NCI-H2081 treated with DMSO at 0.1 percent for 48 hours (cell line): ENCODE data around the gene KCNJ12.
"Not testable (repeated sequence)": the region's sequence is repeated elsewhere in the genome, so short reads cannot be mapped to it uniquely, and the experiment has no call there.

Experiments used
- DNase-seq: peaks from one replicate; lab custom pipeline; 2025; lab: John Stamatoyannopoulos, UW

Gene KCNJ12

DNA sequence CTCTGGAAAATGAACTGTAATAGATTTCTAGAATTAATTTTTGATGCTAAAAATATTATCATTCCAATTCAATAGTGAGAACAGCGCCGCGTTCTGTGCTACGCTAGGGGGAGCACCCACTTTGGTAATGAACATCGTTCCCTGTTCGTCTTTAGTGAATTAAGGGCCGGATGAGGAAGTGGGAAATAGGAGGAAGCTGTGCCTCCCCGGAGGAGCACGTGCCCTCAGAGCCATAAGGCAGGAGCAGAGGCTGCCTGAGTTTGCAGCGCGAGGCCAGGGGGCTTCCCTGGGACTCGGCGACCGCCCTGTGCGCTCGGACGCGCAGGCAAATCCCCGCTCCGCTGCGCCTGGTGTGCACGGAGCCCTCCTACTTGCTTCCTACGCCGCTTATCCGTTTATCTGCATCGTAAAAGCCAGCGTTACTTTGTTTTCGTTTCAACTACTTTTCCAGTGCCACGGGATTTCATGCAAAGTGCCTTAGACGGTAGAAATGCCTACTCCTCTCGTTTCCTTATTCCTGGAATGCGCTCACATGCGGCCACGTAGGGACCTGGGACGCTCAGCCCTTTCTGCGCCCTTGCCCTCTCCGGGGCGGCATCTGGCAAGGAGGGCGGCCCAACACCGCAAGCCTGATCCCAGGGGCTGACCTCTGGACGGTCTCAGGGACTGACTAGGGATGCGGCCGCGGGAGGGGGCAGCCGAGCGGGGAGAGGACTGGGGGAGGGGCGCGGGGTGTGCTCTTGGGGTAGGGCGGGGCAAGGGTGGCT is 76.4 kb downstream of the KCNJ12 start:
- DNase-seq: no peak

- DNase-seq: no peak
These were observed 77.2 kb downstream of the KCNJ12 start for GRCh38 chr17:21453144-21453898.

DNA sequence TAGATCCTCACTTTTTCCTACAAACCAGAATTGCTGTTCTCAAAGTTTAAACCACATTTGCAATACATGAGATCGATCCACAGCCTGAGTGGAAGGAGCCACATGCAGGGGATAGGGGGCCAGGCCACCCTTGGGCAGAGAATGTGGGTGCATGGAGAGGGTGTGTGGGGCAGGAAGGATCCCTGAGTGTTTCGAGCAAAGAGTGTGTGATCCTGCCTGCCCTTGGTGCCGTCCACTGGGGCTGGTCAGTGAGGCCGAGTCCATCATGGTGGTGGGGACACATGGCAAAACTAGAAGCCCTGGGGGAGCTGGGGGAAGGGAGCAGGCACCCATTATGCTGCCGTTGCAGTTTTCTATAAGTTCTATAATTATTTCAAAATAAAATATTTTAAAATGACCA is 77.8 kb downstream of the KCNJ12 start:
- not testable (repeated sequence) for DNase-seq

- no peak for DNase-seq
These were observed 78.3 kb downstream of the KCNJ12 start for GRCh38 chr17:21454441-21454840.

DNA sequence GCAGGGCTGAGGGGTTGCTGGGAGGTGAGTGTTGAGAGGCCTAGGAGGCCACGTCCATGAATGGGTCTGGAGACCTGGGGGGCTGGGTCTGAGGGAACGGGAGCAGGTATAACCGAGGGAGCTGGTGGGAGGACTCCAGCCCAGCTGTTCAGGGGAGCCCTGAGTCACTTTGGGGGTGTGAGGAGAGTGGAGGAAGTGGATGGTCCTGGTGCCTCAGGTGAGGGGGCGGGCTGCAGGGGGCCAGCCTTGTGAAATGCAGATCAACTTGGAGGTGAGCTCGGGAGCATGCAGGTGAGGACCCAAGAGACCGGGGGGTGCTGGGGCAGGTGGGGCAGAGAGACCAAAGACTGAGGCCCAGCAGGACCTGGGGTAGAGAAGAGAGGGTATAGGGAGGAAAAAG is 79.6 kb downstream of the KCNJ12 start:
- DNase-seq: no peak

GRCh38 chr17:21456449-21456848 is 80.3 kb downstream of the KCNJ12 start:
- DNase-seq: not testable (repeated sequence)

DNA sequence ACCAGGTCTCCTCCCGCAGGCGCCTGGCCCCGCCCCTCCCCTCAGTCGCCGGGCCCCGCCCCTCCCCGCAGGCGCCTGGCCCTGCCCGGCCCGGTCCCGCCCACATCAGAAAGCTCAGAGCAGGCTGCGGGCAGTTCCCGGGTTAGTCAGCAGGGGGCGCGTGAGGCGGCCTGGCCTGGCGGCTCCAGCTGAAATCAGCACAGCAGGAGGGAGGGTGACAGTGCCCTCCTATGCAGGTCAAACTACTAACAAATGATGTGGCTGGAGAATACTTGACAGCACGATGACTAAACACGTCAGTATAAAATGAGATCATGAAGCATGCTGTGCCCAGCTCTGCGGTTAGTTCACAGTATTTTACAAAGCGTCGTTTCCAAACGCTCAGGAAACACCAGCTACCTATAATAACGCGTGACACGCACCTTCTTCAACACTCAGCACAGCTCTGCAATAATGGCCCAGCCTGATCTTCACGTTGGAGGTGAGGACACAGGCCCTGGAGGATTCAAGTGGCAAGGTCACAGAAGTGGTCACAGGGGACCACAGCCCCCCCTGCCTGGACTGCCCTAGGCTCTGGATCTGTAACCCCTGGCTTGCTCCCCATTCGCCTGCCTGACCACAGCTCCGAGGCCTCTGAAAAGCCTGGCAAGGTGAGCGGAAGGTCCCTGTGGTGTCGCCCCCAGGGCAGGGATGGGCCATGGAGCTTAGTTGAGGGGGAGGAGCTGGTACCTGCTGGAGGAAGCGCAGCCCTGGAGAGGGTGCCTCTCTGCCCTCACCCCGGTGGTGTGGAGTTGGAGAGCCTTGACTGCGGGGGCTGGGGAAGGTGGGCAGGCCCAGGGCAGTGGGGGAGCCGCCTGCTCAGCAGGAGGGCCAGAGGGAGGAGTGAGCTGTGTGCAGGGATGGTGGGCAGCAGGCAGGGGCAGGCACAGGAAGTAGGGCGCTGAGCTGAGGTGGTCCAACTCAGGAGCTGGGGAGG is 81.2 kb downstream of the KCNJ12 start:
- DNase-seq: no peak

GRCh38 chr17:21458054-21458453 is 81.9 kb downstream of the KCNJ12 start:
- DNase-seq: no peak

DNA sequence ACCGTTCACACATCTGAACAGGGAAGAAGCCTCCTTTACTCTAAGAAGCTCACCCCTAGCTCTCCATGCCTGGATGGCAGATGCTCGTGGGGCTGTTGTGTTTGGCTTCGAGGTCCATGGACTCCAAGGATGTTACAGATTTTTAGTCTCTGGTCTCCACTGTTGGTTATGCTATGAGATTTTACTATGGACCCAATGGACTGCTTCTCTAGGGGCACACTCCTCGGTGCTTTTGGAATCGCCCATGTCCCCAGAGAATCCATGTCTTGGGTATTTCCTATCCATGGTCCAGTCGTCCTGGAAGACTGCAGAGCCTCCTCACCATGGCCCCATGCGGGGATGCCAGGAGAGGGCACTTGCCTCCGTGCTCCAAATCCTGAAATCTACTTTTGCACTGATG is 83.4 kb downstream of the KCNJ12 start:
- no peak for DNase-seq

GRCh38 chr17:21460358-21460757 is 84.2 kb downstream of the KCNJ12 start:
- no peak for DNase-seq

- no peak for DNase-seq
These were observed 86.1 kb downstream of the KCNJ12 start for GRCh38 chr17:21462237-21462636.

DNA sequence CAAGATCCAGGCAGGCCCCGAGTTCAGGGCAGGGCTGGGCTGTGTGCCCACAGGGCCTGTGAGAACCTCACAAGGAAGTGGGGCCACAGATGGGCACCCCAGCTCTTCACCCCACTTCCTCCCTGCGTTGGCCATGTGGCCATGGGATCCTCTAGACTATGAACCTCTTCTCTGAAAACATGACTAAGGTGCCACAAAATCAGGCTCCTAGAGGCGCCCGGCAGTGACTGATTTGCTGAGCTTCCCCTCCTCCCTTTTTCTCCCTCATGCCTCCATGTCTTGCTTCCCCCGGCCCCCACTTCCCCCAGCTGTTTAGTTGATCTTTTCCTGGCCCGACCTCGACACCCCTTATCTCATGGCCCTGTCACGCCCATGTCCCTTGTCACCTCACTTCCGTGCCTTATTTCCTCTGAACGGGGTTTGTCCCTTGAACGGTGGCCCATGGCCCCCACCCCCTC is 87.1 kb downstream of the KCNJ12 start:
- no peak for DNase-seq

GRCh38 chr17:21463779-21464407 is 87.7 kb downstream of the KCNJ12 start:
- no peak for DNase-seq

GRCh38 chr17:21464611-21465021 is 88.5 kb downstream of the KCNJ12 start:
- DNase-seq: no peak

- DNase-seq: no peak
These were observed 90.4 kb downstream of the KCNJ12 start for GRCh38 chr17:21466550-21466949.

GRCh38 chr17:21467196-21467595 is 91.0 kb downstream of the KCNJ12 start:
- no peak for DNase-seq

- DNase-seq: no peak
These were observed 91.8 kb downstream of the KCNJ12 start for GRCh38 chr17:21467739-21468490.
